Liver (tissue), 3 donors: ENCODE measurements around the gene COL6A6.

Experiments
- EGR1 ChIP-seq, 2 donors: IDR thresholded peaks; 2 replicates each; pipeline ENCODE4 v1.6.1; 2016 to 2018; ENCODE audit warnings: antibody characterized with exemption in 2 of 2, low read depth in 2 of 2
- GABPA ChIP-seq, 2 donors: IDR thresholded peaks in 1 of 2; conservative IDR thresholded peaks in 1 of 2; 2 replicates each; pipeline ENCODE4 v1.6.1; 2016; ENCODE audit warnings: antibody characterized with exemption in 2 of 2, mild to moderate bottlenecking in 1 of 2, moderate library complexity in 1 of 2
- JUND ChIP-seq, 2 donors: IDR thresholded peaks; 2 replicates each; pipeline ENCODE4 v1.6.1; 2016; ENCODE audit warnings: antibody characterized with exemption in 2 of 2
- RAD21 ChIP-seq, 2 donors: IDR thresholded peaks; 2 replicates each; pipeline ENCODE4 v1.6.1; 2016; ENCODE audit warnings: antibody characterized with exemption in 2 of 2, mild to moderate bottlenecking in 2 of 2
- TF ChIP-seq, protein P1 (sequence below): fragments of 150-350 bp; IDR thresholded peaks from 2 replicates; pipeline ENCODE4 v1.5.1; 2017; ENCODE audit warnings: improper control_type of control experiment, low read depth, low read length; ENCODE audit not compliant: missing input control
- TF ChIP-seq, protein P2 (sequence below): IDR thresholded peaks from 2 replicates; pipeline ENCODE4 v1.6.1; 2016; ENCODE audit warnings: antibody characterized with exemption
- TF ChIP-seq, protein P3 (sequence below): IDR thresholded peaks from 2 replicates; pipeline ENCODE4 v1.6.1; 2016; ENCODE audit warnings: antibody characterized with exemption
- donor health status: healthy.
- donor health status: healthy.

DNA sequence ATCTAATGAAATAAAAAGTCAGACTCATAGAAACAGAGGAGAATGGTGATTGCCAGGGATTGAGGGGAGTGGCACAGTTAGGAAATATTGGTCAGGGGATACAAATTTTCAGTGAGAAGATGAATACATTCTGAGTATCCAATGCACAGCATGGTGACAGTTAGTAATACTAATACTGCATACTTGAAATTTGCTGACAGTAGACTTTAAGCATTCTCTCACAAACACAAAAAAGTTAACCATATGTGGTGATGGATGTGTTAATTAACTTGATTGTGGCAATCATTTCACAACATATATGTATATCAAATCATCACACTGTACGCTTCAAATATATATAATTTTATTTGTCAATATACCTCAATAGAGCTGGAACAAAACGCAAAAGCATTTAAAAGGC, 9.2 kb upstream of the COL6A6 start:
- TF ChIP-seq, protein P1, sequence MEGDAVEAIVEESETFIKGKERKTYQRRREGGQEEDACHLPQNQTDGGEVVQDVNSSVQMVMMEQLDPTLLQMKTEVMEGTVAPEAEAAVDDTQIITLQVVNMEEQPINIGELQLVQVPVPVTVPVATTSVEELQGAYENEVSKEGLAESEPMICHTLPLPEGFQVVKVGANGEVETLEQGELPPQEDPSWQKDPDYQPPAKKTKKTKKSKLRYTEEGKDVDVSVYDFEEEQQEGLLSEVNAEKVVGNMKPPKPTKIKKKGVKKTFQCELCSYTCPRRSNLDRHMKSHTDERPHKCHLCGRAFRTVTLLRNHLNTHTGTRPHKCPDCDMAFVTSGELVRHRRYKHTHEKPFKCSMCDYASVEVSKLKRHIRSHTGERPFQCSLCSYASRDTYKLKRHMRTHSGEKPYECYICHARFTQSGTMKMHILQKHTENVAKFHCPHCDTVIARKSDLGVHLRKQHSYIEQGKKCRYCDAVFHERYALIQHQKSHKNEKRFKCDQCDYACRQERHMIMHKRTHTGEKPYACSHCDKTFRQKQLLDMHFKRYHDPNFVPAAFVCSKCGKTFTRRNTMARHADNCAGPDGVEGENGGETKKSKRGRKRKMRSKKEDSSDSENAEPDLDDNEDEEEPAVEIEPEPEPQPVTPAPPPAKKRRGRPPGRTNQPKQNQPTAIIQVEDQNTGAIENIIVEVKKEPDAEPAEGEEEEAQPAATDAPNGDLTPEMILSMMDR = no peak
- TF ChIP-seq JUND (IDR thresholded peaks at IDR 0.05) (no peak), EGR1 (IDR thresholded peaks at IDR 0.05; ENCODE audit: low read depth in 2 of 2) (no peak), RAD21 (IDR thresholded peaks at IDR 0.05) (no peak), GABPA (IDR thresholded peaks at IDR 0.05 in 1 of 2, conservative IDR thresholded peaks at IDR 0.05 in 1 of 2) (no peak)
- TF ChIP-seq, protein P2, sequence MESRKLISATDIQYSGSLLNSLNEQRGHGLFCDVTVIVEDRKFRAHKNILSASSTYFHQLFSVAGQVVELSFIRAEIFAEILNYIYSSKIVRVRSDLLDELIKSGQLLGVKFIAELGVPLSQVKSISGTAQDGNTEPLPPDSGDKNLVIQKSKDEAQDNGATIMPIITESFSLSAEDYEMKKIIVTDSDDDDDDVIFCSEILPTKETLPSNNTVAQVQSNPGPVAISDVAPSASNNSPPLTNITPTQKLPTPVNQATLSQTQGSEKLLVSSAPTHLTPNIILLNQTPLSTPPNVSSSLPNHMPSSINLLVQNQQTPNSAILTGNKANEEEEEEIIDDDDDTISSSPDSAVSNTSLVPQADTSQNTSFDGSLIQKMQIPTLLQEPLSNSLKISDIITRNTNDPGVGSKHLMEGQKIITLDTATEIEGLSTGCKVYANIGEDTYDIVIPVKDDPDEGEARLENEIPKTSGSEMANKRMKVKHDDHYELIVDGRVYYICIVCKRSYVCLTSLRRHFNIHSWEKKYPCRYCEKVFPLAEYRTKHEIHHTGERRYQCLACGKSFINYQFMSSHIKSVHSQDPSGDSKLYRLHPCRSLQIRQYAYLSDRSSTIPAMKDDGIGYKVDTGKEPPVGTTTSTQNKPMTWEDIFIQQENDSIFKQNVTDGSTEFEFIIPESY = no peak
- TF ChIP-seq, protein P3, sequence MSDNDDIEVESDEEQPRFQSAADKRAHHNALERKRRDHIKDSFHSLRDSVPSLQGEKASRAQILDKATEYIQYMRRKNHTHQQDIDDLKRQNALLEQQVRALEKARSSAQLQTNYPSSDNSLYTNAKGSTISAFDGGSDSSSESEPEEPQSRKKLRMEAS = no peak
